Measurements from ENCODE around the gene CTXND2.
A peak's percentile ranks its signal among the peaks of the same experiment; 100 is the strongest.
"Not testable (repeated sequence)": the region's sequence is repeated elsewhere in the genome, so short reads cannot be mapped to it uniquely, and the experiment has no call there.

Gene CTXND2

GRCh38 chr1:150893336-150893913 is 6.5 kb downstream of the CTXND2 start:
- DNase-seq: no peak

GRCh38 chr1:150895618-150896017 is 8.7 kb downstream of the CTXND2 start:
- DNase-seq: no peak

GRCh38 chr1:150899795-150900194 is 12.9 kb downstream of the CTXND2 start:
- not testable (repeated sequence) for DNase-seq

GRCh38 chr1:150902346-150902745 is 15.4 kb downstream of the CTXND2 start:
- no peak for DNase-seq

GRCh38 chr1:150902751-150903150 is 15.8 kb downstream of the CTXND2 start:
- no peak for DNase-seq

- DNase-seq: no peak
Measured at GRCh38 chr1:150905301-150905700, 18.4 kb downstream of the CTXND2 start.

GRCh38 chr1:150906329-150906728 is 19.4 kb downstream of the CTXND2 start:
- no peak for DNase-seq

GRCh38 chr1:150906813-150907212 is 19.9 kb downstream of the CTXND2 start:
- no peak for DNase-seq

GRCh38 chr1:150909585-150910180 is 22.7 kb downstream of the CTXND2 start:
- DNase-seq: no peak

GRCh38 chr1:150912623-150913022 is 25.7 kb downstream of the CTXND2 start:
- DNase-seq: no peak

GRCh38 chr1:150917387-150917786 is 30.5 kb downstream of the CTXND2 start:
- DNase-seq: no peak

- DNase-seq: peak; percentile 85
Measured at GRCh38 chr1:150922519-150922975, 35.6 kb downstream of the CTXND2 start.

- no peak for DNase-seq
Measured at GRCh38 chr1:150925080-150925479, 38.1 kb downstream of the CTXND2 start.

GRCh38 chr1:150926097-150926741 is 39.3 kb downstream of the CTXND2 start, which contains the start of gene SETDB1:
Gene SETDB1 (plus strand): TSS chr1:150926363. CDS start chr1:150927715, 1,352 bp downstream.
- DNase-seq: peak; percentile 95

GRCh38 chr1:150927624-150928023 is 40.7 kb downstream of the CTXND2 start:
- no peak for DNase-seq

GRCh38 chr1:150928286-150928685 is 41.4 kb downstream of the CTXND2 start:
- no peak for DNase-seq

GRCh38 chr1:150928775-150929174 is 41.8 kb downstream of the CTXND2 start:
- DNase-seq: not testable (repeated sequence)

GRCh38 chr1:150931773-150932172 is 44.8 kb downstream of the CTXND2 start:
- DNase-seq: no peak

- DNase-seq: no peak
Measured at GRCh38 chr1:150944856-150945255, 57.9 kb downstream of the CTXND2 start.

GRCh38 chr1:150954708-150955107 is 67.8 kb downstream of the CTXND2 start:
- no peak for DNase-seq

- DNase-seq: no peak
Measured at GRCh38 chr1:150955280-150955679, 68.3 kb downstream of the CTXND2 start.

GRCh38 chr1:150957666-150958065 is 70.7 kb downstream of the CTXND2 start:
- no peak for DNase-seq

- DNase-seq: no peak
Measured at GRCh38 chr1:150960646-150961045, 73.7 kb downstream of the CTXND2 start.

- DNase-seq: no peak
Measured at GRCh38 chr1:150961756-150962155, 74.8 kb downstream of the CTXND2 start.
